H9 (cell line): ENCODE measurements around the gene SELE. TPM values are rescaled to one million over a fixed set of nuclear protein-coding genes. Genes with fewer than 3 reads are reported as not detected.

ENCODE experiments used
- DNase-seq: peaks from one replicate; pipeline ENCODE4 v3.0.0-alpha.2; 2017
- H2AFZ ChIP-seq: one replicate; pipeline ENCODE4 v1.6.1; 2013; ENCODE audit warnings: mild to moderate bottlenecking, low read length, control low read depth, moderate library complexity
- H2AK5ac ChIP-seq: 2 replicates; pipeline ENCODE4 v1.6.1; 2013; ENCODE audit warnings: low read length, control low read depth, mixed read lengths; ENCODE audit not compliant: insufficient read length
- H2BK120ac ChIP-seq: one replicate; pipeline ENCODE4 v1.6.1; 2013; ENCODE audit warnings: low read depth, mild to moderate bottlenecking, low read length, control low read depth, inconsistent platforms; ENCODE audit not compliant: poor library complexity, severe bottlenecking
- H2BK12ac ChIP-seq: 2 replicates; pipeline ENCODE4 v1.6.1; 2013; ENCODE audit warnings: low read length, control low read depth, mixed read lengths, low read depth; ENCODE audit not compliant: insufficient read length
- H2BK15ac ChIP-seq: 2 replicates; pipeline ENCODE4 v1.6.1; 2013; ENCODE audit warnings: low read depth, low read length, control low read depth
- H2BK20ac ChIP-seq: one replicate; pipeline ENCODE4 v1.6.1; 2013; ENCODE audit warnings: low read depth, mild to moderate bottlenecking, low read length, control low read depth, inconsistent platforms; ENCODE audit not compliant: poor library complexity, severe bottlenecking
- H2BK5ac ChIP-seq: 2 replicates; pipeline ENCODE4 v1.6.1; 2013; ENCODE audit warnings: low read length, control low read depth, mixed read lengths; ENCODE audit not compliant: insufficient read length
- H3K14ac ChIP-seq: 2 replicates; pipeline ENCODE4 v1.6.1; 2013; ENCODE audit warnings: low read length, control low read depth; ENCODE audit not compliant: insufficient read depth
- H3K18ac ChIP-seq: 2 replicates; pipeline ENCODE4 v1.6.1; 2013; ENCODE audit warnings: low read depth, mild to moderate bottlenecking, mixed read lengths, low read length, control low read depth; ENCODE audit not compliant: insufficient read length
- H3K23ac ChIP-seq: 2 replicates; pipeline ENCODE4 v1.6.1; 2013; ENCODE audit warnings: low read length, control low read depth, mixed read lengths, low read depth; ENCODE audit not compliant: insufficient read length
- H3K23me2 ChIP-seq: 2 replicates; pipeline ENCODE4 v1.6.1; 2013; ENCODE audit warnings: low read depth, mild to moderate bottlenecking, mixed read lengths, low read length, control low read depth; ENCODE audit not compliant: insufficient read length, poor library complexity, severe bottlenecking
- H3K27ac ChIP-seq: 2 replicates; pipeline ENCODE4 v1.5.1; 2013; ENCODE audit warnings: low read length, control low read depth, mixed read lengths, low read depth; ENCODE audit not compliant: insufficient read length
- H3K27me3 ChIP-seq: 2 replicates; pipeline ENCODE4 v1.6.1; 2013; ENCODE audit warnings: low read length, control low read depth, inconsistent platforms; ENCODE audit not compliant: insufficient read depth
- H3K4ac ChIP-seq: 2 replicates; pipeline ENCODE4 v1.6.1; 2013; ENCODE audit warnings: low read depth, mild to moderate bottlenecking, control low read depth, inconsistent platforms, low read length, moderate library complexity
- H3K4me1 ChIP-seq: 2 replicates; pipeline ENCODE4 v1.6.1; 2013; ENCODE audit warnings: low read length, control low read depth, inconsistent platforms; ENCODE audit not compliant: insufficient read depth
- H3K4me2 ChIP-seq: 2 replicates; pipeline ENCODE4 v1.6.1; 2013; ENCODE audit warnings: low read length, control low read depth, mixed read lengths; ENCODE audit not compliant: insufficient read length, insufficient read depth
- H3K56ac ChIP-seq: 2 replicates; pipeline ENCODE4 v1.6.1; 2013; ENCODE audit warnings: low read depth, mild to moderate bottlenecking, mixed read lengths, low read length, control low read depth; ENCODE audit not compliant: insufficient read length
- H3K79me1 ChIP-seq: 2 replicates; pipeline ENCODE4 v1.6.1; 2013; ENCODE audit warnings: low read depth, mild to moderate bottlenecking, moderate library complexity, low read length, control low read depth, inconsistent platforms; ENCODE audit not compliant: insufficient read depth, poor library complexity, severe bottlenecking
- H3K79me2 ChIP-seq: 2 replicates; pipeline ENCODE4 v1.6.1; 2013; ENCODE audit warnings: low read length, control low read depth, inconsistent platforms; ENCODE audit not compliant: insufficient read depth
- H3K9ac ChIP-seq: 2 replicates; pipeline ENCODE4 v1.6.1; 2013; ENCODE audit warnings: low read length, control low read depth, mixed read lengths; ENCODE audit not compliant: insufficient read length; ENCODE audit errors: extremely low read depth
- H3K9me3 ChIP-seq: one replicate; pipeline ENCODE4 v1.6.1; 2013; ENCODE audit warnings: low read depth, low read length, inconsistent platforms; ENCODE audit not compliant: control insufficient read depth
- H3T11ph ChIP-seq: one replicate; pipeline ENCODE4 v1.6.1; 2013; ENCODE audit warnings: mild to moderate bottlenecking, low read length, control low read depth, inconsistent platforms
- H4K20me1 ChIP-seq: one replicate; pipeline ENCODE4 v1.6.1; 2013; ENCODE audit not compliant: control insufficient read depth, insufficient read length, insufficient read depth
- H4K5ac ChIP-seq: 2 replicates; pipeline ENCODE4 v1.6.1; 2013; ENCODE audit warnings: low read depth, mild to moderate bottlenecking, mixed read lengths, low read length, control low read depth; ENCODE audit not compliant: insufficient read length
- H4K8ac ChIP-seq: replicated peaks from 2 replicates; pipeline ENCODE4 v1.6.1; 2013; ENCODE audit warnings: low read length, control low read depth, mixed read lengths, low read depth; ENCODE audit not compliant: insufficient read length
- H4K91ac ChIP-seq: 2 replicates; pipeline ENCODE4 v1.6.1; 2013; ENCODE audit warnings: low read depth, mild to moderate bottlenecking, moderate library complexity, mixed read lengths, low read length, control low read depth; ENCODE audit not compliant: insufficient read length
- H3K27ac Mint-ChIP-seq, 3 experiments: 2 replicates in 2 of 3; 3 replicates in 1 of 3; pipeline ENCODE4 v1.8.0; 2020 to 2021; ENCODE audit warnings: mixed read lengths in 3 of 3, mild to moderate bottlenecking in 1 of 3, moderate library complexity in 1 of 3
- H3K27me3 Mint-ChIP-seq: 2 replicates; pipeline ENCODE4 v1.8.0; 2021; ENCODE audit warnings: low read depth, mild to moderate bottlenecking, moderate library complexity, mixed read lengths
- H3K36me3 Mint-ChIP-seq, 3 experiments: 2 replicates in 2 of 3; 3 replicates in 1 of 3; pipeline ENCODE4 v1.8.0; 2020 to 2021; ENCODE audit warnings: low read depth in 3 of 3, mixed read lengths in 3 of 3; ENCODE audit not compliant: insufficient read depth in 1 of 3
- H3K4me1 Mint-ChIP-seq, 2 experiments: 2 replicates each; pipeline ENCODE4 v1.8.0; 2020; ENCODE audit warnings: mixed read lengths in 2 of 2
- H3K4me3 Mint-ChIP-seq, 2 experiments: 2 replicates in 1 of 2; 3 replicates in 1 of 2; pipeline ENCODE4 v1.8.0; 2020 to 2021; ENCODE audit warnings: mild to moderate bottlenecking in 2 of 2, mixed read lengths in 2 of 2, moderate library complexity in 1 of 2
- H3K9me3 Mint-ChIP-seq, 2 experiments: 2 replicates in 1 of 2; 3 replicates in 1 of 2; pipeline ENCODE4 v1.8.0; 2020; ENCODE audit warnings: mild to moderate bottlenecking in 2 of 2, mixed read lengths in 2 of 2, moderate library complexity in 1 of 2
- total RNA-seq: library from RNA; stranded (reverse); gene quantifications from 2 replicates; pipeline ENCODE4 v1.2.1, GENCODE V29; 2021
- TF ChIP-seq, protein P1 (sequence below): fragments of 200-600 bp; sonication (generic); conservative IDR thresholded peaks from 3 replicates; pipeline ENCODE4 v1.8.0; 2021; ENCODE audit warnings: antibody characterized with exemption, mild to moderate bottlenecking

The SELE gene
- total RNA-seq, 1 experiment from 2014 or later = not detected

DNA sequence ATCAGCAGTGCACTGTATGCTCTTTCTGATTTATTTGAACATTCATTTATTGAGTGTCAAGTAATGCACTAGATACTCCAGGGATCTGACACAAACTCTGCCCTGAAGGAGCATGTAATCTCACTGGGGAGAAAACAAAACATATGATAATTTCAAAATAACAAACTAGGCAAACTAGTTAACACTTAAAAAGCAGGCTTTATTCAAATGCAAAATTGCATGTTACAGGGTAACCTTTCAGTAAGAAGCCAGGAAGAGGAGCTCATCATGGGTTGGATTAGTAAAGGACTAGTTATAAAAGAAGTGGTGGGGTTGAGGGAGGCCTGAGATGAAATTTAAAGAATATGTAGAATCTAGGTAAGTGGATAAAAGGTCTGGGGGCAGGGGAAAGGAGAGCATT, 43.4 kb downstream of the SELE start:
- H2AFZ ChIP-seq = no peak overlapping the region
- no peak overlapping the region for H2BK12ac ChIP-seq
- H3K23me2 ChIP-seq = no peaks in the 10 kb centered on the region

More for the DNA sequence above, 43.4 kb downstream of the SELE start:
- Histone ChIP-seq H2AK5ac (no peak overlapping the region), H4K5ac (no peak overlapping the region), H3K9ac (no peak overlapping the region), H3T11ph (no peak overlapping the region), H3K4ac (no peak overlapping the region), H2BK15ac (no peak overlapping the region), H3K27me3 (peaks cover 58% of the 10 kb centered on the region; the same call in 1 of the 2 replicates), H4K20me1 (no peaks in the 10 kb centered on the region), H3K14ac (no peak overlapping the region), H3K9me3 (no peaks in the 10 kb centered on the region), H4K91ac (no peak overlapping the region), H4K8ac (no peak overlapping the region), H2BK20ac (no peak overlapping the region), H3K79me2 (no peaks in the 10 kb centered on the region), H3K27ac (no peak overlapping the region), H3K4me1 (no peaks in the 10 kb centered on the region), H3K79me1 (no peaks in the 10 kb centered on the region), H3K23ac (no peak overlapping the region), H3K18ac (no peak overlapping the region), H3K4me2 (no peak overlapping the region), H2BK120ac (no peak overlapping the region), H3K56ac (no peak overlapping the region), H2BK5ac (no peak overlapping the region)
- TF ChIP-seq, protein P1, sequence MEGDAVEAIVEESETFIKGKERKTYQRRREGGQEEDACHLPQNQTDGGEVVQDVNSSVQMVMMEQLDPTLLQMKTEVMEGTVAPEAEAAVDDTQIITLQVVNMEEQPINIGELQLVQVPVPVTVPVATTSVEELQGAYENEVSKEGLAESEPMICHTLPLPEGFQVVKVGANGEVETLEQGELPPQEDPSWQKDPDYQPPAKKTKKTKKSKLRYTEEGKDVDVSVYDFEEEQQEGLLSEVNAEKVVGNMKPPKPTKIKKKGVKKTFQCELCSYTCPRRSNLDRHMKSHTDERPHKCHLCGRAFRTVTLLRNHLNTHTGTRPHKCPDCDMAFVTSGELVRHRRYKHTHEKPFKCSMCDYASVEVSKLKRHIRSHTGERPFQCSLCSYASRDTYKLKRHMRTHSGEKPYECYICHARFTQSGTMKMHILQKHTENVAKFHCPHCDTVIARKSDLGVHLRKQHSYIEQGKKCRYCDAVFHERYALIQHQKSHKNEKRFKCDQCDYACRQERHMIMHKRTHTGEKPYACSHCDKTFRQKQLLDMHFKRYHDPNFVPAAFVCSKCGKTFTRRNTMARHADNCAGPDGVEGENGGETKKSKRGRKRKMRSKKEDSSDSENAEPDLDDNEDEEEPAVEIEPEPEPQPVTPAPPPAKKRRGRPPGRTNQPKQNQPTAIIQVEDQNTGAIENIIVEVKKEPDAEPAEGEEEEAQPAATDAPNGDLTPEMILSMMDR = no peak
- peaks cover 24% of the 10 kb centered on the region in 2 experiments for H3K4me1 Mint-ChIP-seq
- H3K4me3 Mint-ChIP-seq = no peak overlapping the region; a peak in 1 of 5 replicates
- peaks cover 34% of the 10 kb centered on the region for H3K27me3 Mint-ChIP-seq
- DNase-seq = no peak
- no peaks in the 10 kb centered on the region for H3K9me3 Mint-ChIP-seq
- no peak overlapping the region for H3K27ac Mint-ChIP-seq
- no peaks in the 10 kb centered on the region for H3K36me3 Mint-ChIP-seq
